Retina (tissue), 1 donor: ENCODE data around the gene TXNIP.

Experiments used
- DNase-seq: peaks from one replicate; pipeline ENCODE4 v3.0.0-alpha.2; 2016

TXNIP gene

DNA sequence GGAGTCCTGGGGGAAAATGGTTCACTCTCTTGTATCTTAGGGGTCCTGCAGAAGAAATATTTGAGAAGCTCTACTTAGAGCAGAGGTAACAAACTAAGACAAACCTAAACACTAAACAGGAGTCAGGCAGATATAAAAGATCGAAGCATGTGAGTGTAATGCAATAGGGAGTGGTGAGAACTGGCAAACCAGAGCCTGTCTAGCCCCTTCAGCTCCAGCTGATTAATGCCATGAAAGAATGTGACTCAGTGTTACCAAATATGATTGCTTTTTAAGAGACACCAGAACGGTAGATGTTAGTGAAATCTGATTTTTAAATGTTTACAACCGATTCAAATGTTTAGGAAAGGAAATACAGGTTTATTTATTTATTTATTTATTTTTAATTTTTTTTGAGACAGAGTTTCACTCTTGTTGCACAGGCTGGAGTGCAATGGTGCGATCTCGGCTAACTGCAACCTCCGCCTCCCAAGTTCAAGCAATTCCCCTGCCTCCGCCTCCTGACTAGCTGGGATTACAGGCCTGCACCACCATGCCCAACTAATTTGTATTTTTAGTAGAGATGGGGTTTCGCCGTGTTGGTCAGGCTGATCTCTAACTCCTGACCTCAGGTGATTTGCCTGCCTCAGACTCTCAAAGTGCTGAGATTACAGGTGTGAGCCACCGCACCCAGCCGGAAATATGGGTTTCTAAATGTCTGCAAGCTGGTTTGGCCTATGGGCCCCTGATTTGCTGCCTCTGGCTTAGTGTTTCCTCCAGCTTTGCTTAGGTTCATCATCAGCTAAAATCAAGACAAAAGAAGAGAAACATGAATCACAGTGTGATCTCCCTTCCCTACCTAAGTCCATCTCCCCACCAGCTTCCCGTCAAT, 12.2 kb downstream of the TXNIP start:
- no peak for DNase-seq

DNA sequence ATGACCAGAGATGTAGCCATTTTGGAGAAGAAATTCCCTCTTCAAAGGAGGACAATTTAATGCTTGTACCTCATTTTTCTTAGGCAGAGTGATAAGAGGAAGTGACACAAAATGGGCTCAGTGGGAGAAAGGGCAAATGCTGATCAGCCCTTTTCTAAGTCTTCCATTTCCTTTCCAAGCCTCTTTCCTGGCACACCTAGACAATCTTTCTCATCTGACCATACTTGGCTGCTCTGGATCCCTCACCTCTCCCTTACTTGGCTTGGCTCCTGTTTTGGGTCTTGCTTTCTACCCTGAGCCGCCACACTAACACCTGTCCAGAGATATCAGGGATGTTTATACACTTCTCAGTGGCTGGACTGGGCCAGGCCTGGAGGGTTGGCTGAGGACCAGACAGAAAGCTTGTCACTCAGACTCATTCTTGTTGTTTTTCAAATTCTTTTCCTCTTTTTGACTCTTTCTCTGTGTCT, 13.1 kb downstream of the TXNIP start:
- no peak for DNase-seq

DNA sequence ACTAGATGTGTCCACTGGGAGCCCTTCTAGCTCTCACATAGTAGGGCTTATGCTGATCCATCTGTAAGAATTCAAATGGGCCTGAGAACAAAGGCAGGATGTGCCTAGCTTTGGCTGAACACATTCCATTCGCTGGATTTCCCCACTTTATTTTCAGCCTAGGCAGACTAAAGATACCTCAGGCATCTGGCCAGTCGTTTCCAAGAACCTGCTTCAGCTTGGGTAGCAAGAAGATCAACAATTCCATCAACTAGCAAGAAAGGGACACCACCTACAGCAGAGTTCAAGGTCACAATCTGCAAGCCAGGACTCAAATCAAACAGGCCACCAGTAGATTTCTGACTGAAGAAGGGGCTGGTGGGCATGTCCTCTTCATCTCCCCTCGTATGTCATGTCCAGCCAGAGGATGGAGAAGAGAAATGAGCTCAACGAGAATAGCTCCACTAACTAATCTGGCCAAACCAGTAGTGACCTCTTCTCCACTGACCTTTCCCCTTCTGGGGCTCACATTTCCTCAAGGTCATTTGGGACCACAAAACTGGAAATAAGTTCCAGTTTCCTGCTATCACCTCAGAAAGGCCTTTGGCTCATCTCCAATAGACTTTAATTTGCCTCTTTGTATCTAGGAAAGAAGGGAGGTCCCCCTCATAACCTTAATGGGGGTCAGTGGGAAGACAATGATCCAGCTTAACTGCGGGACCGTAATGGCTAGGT, 14.2 kb downstream of the TXNIP start:
- DNase-seq = no peak

DNA sequence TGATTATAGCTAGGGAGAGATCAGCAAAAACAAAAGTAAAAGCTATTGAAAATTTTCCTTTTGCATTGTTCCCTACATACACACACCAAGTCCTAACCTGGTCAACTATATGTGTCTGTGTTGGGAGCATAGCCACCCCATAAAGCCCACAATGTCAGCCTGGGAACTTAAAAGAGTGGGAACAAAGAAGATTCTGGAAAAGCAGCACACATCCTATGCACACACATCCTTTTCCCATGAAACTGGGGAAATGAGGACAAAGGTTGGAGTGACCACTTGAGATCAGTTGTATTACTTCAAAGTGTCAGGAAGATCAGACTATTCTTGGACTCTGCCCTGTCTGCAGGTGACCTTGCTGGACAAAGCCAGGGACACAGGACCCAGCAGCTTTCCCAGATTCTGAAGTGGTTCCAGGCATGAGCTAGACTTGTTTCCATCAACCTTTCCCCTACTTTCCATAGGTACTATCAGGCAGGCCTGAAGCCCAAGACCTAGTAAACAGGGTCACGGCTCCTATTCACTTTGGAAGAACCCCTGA, 15.9 kb downstream of the TXNIP start:
- no peak for DNase-seq

- DNase-seq = no peak
Observed at GRCh38 chr1:145979746-145980456, 16.5 kb downstream of the TXNIP start.

GRCh38 chr1:145978854-145979745, 17.3 kb downstream of the TXNIP start:
- DNase-seq = peak; percentile 73

- DNase-seq = no peak
Observed at GRCh38 chr1:145978471-145978853, 17.9 kb downstream of the TXNIP start.

DNA sequence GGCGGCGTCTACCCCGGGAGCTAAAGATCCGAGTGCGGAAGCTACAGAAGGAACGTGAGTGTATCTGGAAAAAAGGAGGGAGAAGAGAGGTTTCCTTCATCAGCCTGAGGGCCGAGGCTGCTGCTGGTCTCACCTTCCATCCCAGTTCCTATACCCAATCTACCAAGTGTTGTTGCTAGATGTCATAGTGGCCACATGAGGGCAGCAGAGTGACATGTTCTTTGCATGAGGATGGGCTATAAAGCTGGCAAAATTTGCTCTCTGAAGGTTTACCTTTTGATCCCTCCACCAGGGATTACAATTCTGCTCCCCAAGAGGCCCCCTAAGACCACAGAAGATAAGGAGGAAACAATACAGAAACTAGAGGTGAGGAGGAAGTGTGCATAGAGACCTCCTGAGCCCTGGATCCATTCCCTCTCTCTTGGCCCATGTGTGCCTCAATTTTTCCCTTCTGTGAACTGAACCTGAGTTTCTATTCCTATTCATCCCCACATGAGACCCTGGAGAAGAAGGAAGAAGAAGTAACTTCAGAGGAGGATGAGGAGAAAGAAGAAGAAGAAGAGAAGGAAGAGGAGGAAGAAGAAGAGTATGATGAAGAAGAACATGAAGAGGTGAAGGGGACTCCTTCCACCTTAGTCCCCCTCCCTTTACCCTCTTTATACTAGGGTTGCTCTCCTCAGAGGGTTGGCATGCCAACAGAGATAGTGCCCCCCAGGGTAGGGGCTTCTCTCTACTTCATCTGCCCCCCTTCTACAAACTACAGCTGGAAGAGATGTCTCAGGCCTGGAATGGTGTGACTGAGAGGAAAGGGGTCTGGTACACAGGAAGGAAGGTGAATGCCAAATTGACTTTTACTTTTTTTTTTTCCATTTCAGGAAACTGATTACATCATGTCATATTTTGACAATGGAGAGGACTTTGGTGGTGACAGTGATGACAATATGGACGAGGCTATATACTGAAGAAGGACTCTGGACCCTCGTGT, 18.6 kb downstream of the TXNIP start:
- peak; percentile 67 for DNase-seq

- DNase-seq = peak; percentile 16
Observed at GRCh38 chr1:145977016-145977415, 19.4 kb downstream of the TXNIP start.

DNA sequence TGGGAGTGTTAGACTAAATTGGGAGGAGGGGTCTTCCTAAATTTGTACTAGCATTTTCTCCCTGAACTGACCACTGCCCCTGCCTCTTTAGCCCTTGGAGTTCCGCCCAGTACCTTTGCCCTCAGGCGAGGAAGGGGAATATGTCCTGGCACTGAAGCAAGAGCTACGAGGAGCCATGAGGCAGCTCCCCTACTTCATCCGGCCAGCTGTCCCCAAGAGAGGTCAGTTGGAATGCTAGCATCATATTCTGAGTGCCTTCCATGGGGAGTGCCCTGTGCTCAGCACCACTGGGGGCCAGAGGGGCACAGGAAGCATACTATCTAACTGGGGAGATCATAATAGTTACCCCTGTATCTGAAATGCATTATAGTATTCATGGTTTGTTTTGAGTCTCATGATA, 21.2 kb downstream of the TXNIP start:
- DNase-seq = no peak

- no peak for DNase-seq
Observed at GRCh38 chr1:145974721-145975120, 21.7 kb downstream of the TXNIP start.

DNA sequence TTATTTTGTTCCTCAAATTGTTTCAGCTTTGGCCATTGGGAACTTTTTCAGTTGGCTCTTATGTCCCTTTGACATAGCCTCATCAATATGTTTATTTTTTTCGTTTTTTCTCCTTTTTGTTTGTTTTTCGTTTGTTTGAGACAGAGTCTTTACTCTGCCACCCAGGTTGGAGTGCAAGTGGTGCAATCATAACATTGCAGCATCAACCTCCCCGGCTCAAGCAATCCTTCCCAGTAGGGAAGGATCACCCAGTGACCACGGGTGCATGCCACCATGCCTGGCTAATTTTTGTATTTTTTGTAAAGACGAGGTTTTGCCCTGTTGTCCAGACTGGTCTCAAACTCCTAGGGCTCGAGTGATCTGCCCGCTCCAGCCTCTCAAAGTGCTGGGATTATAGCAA, 23.8 kb downstream of the TXNIP start:
- DNase-seq = no peak

DNA sequence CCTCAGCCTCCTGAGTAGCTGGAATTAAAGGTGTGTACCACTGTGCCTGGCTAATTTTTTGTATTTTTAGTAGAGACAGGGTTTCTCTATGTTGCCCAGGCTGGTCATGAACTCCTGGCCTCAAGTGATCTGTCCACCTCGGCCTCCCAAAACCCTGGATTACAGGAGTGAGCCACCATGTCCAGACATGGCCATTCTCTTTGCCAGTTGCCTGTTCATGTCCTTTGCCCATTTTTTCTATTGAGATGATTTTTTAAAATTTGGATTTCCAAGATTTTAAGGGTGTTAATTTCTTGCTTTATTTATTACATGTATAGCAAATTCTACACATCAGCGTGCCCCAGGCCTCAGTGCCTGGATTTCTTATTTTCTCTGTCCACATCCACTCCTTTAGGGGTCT, 29.1 kb downstream of the TXNIP start:
- DNase-seq = no peak

DNA sequence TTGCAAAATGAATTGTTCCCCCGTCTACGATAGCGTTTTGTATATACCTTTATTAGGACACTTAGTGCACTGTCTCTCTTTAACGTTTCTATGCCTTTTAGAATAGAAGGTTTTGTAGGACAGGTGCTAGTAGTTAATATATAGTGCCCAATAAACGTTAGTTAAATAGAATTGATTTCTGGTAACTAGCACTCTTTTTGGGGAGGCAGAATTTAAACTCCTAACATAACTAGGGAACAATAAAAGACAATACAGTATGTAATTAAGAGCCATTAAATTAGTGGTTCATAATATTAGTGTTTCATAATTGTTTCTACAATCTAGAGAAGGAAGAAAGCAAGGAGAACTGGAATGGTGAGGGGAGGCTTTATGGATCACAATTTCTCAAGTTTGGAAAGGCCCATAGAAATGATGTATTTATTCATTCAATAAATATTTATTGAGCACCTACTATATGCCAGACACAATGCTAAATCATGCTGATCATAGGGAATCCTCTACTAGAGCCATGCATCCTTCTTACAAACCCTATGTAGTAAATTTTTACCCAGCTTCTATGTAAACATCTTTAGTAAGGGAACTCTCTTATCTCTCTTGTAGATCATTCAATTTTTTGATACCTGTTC, 31.1 kb downstream of the TXNIP start:
- no peak for DNase-seq

GRCh38 chr1:145964328-145965118, 31.9 kb downstream of the TXNIP start, which contains the start of the genes ANKRD34A and POLR3GL:
ANKRD34A (minus strand) TSS chr1:145964575; CDS start chr1:145961759, 2,816 bp downstream.
POLR3GL (plus strand) TSS chr1:145964690; CDS start chr1:145974866, 10,176 bp downstream.
- peak; percentile 96 for DNase-seq

DNA sequence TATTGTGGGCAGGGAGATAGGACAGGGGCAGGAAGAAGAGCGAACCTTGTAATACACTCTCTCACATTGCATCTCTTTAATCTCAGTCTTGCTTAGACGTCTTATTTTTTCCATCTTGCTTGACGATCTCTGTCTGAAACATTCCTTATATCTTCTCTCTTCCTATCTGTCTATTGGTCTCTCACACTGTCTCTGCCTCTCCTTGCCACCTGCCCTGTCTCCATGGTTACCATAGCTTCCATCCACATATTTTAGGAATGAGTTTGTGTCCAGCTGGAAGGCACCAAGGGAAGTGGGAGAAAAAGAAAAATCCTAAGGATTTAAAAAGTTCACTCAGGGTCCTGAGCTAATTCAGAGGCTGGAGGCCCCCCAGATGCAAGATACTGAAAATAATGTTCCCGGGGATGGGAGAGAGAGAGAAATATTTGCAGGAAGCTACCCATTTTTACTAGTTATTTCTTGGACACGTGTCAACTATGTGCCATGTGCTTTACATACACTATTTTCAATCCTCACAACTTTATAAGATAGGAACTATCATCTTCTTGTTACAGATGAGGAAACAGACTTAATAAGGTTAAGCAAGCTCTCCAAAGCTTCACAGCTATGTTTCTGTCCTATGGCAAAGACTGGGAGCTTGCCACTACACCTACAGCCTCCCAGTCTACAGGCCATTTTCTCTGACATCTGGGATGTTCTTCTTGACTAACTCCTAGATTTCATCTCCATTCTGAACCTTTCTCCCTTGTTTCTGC, 32.9 kb downstream of the TXNIP start:
- DNase-seq = no peak

DNA sequence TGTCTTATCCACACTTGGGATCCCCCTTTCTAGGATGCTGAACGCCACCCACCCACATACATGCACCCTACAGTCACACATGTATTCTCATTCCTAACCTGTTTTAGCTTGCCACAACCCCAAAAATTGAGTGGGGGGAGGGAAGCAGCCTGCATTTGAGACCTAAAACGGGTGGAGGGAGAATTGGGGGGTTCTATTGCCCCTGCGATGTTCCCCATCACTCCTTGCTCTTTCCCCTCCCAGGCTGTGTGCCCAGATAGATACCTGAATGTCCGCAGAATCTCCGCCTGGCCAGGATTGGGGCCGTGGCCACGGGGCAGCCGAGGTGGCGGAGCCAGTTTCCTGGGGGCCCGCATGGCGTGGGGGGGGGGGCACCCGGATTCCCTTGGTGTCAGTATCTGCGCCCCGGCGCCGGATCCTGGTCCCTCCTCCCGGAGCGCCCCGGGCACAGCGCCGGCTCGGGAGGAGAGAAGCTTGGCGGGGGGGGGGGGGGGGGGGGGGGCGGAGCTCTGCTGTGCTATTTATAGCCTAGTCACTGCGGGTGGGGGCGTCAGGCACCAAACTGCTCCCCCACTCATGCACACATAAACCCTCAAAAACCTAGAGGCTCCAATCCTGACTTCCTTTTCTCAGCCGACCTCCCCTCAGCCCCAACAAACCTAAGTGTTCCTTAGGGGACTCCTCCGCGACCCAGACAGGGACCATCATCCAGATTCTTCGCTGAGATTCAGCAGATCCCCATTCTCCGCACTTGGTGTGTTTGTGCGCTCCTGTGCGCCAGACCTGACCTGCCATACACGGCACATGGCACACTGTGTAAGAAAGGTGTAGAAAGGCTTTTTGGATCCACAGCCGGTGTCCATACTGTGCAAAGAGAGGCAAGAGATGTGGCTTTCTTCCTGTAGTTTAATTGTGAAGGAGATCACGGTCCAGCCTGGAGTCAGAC, 33.9 kb downstream of the TXNIP start:
- peak; percentile 47 for DNase-seq
